KBM-7 (cell line): ENCODE data around the gene KRTAP10-5.
"Not testable (repeated sequence)": the region's sequence is repeated elsewhere in the genome, so short reads cannot be mapped to it uniquely, and the experiment has no call there.

ENCODE experiments used
- DNase-seq: peaks from one replicate; pipeline ENCODE4 v3.0.0-alpha.2; 2015
- in situ Hi-C: fragments of 300-500 bp; cut with MboI; formaldehyde crosslinking; loops from 2 replicates; pipeline ENCODE4 v1.14.3; 2020; ENCODE audit warnings: low sequenced_read_pairs, low pct_unique_long_range_greater_than_20kb, mixed read lengths

Gene KRTAP10-5

DNA sequence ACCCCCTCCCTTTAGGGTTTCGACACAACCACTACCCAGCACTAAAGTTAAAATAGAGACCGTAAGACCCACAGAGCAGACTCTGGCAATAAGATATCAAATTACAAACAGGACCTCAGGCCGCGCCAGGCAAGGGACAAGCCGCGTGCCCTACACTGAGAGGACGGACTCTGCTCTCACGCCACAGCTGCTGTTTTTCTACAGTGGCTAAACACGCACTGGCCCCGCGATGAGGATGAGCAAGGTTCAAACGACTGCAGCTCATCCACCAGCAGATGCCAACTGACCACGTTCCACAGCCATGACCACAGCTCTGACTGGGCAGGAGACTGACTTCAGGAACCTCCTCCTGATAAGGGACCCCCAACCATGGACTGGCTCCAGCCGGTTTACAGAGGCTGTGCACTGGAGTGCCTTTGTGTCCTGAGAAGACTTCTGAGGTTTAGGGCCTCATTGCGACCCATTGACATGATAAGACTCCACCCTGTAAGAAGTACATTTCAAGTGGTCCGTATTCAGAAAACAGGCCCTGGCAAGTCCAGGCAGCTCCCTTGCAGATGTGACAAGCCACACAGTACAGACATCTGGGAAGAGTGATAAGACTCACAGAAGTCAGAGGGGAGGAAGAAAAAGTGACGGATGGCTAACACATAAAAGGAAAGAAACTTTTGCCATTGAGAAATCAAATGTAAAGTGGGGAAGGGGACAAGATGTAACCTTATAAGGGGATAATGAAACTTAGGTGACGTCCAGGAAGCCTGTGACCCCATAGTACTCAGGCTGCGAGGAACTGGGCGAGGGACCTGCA is 13.4 kb upstream of the KRTAP10-5 start:
- DNase-seq = peak; percentile 61
- in situ Hi-C loops = no loop called here

DNA sequence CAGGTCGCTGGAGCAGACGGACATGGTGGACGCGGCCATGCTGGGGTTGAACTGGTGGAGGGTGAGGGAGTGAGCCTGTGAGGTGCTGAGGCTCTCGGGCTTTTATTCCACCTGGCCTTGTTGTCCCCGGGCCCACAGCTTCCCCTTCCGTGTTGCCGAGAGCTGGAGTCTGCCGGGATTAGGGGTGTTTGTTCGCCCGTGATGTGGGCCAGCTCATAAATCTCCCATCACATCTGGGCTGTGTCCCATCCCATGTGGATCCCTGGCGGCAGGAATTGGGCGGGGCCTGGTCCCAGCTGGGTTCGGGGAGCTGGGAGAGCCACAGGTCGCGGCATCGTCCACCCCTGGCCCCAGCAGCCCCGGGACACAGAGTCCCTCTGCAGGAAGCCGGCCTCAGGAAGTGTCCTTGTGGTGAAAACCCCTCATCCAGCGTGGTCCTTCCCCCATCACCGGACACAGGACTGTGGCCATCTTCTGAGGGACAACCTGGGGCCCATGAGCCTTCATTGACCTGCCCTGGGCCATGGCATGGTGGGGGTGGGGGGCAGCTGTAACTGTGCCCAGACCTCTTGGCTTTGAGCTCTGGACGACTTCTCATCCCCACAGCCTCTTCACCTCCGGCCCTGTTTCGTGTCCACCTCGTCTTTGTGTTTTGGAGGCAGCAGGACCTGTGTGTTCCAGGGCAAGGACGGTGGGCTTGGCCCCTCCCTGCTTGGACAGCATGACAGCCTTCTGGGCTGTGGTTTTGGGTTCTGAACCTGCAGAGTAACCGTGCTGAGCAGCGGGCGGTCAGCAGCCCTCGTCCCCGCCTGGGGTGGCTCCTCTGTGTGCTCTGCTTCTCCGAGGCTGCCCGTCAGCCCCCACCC is 12.3 kb upstream of the KRTAP10-5 start, which contains the start of gene KRTAP10-6:
Gene KRTAP10-6, minus strand, starts transcription at position 60 of the 866 bp plus-strand sequence. Its CDS starts 21 bp downstream, at position 39.
- in situ Hi-C loops = no loop called here

DNA sequence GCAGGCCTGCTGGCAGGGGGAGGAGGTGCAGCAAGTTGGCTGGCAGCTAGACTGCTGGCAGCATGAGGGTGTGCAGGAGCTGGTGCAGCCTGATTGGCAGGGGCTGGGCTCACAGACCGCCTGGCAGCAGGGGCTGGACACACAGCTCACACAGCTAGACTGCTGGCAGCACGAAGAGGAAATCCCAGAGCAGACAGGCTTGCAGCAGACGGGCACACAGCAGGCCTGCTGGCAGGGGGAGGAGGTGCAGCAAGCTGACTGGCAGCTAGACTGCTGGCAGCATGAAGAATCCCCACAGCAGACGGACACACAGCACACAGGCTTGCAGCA is 11.4 kb upstream of the KRTAP10-5 start:
- in situ Hi-C loops, DNase-seq: not testable (repeated sequence)

More for the DNA sequence above, 12.3 kb upstream of the KRTAP10-5 start, which contains the start of gene KRTAP10-6:
- no peak for DNase-seq

DNA sequence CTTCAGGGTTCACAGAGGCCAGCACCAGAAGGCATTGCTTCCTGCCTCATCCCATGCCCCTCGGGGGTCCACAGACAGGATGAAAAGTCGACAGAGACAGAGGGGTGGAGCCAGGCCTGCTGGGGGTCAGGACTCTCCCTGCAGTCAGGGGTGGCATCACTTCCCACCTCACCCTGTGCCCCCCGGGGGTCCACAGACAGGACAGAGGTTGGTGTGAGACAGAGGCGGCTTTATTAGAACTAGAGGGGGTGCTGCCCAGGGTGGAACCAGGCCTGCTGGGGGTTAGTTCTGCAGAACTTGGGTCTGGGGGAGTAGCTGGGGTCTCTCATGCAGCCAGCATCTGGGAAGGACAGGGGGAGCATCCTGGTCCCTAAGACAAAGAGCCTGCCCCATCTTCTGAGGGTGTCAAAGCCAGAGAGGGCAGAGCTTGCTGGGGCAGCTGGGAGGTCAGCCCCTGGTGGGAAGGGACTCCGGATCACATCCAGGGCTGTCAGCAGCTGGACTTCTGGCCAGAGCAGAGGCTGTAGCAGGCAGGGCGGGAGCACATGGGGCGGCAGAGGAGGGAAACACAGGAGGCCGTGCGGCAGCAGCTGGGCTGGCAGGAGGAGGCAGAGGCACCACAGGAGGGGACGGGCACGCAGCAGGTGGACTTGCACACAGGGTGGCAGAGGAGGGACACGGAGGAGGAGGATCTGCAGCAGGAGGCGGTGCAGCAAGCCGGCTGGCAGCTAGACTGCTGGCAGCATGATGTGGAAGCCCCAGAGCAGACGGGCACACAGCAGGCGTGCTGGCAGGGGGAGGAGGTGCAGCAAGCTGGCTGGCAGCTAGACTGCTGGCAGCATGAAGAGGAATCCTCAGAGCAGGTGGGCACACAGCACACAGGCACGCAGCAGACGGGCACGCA is 10.7 kb upstream of the KRTAP10-5 start:
- DNase-seq, in situ Hi-C loops: not testable (repeated sequence)

DNA sequence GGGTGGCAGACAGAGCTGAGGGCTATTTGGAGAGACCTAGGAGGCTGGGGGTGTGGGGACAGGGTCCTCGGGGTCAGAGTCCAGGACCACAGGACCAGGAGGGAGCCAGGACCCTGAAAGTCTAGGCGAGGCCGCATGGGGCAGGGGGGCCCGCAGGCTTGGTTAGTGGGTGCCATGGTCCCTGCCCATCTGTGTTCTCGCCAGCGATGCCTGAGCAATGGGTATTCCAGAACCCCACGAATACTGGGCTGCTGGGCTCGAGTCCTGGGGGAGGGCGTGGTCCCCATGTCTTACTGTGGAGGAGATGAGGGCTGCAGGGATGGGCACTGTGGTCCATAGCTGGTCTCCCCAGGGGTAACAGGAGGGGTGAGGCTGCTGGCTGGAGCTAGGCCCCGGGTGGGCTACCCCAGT is 9.9 kb upstream of the KRTAP10-5 start:
- in situ Hi-C loops = no loop called here
- no peak for DNase-seq

- in situ Hi-C loops = no loop called here
- DNase-seq = no peak
These were observed 9.3 kb upstream of the KRTAP10-5 start for GRCh38 chr21:44589586-44590305.

- in situ Hi-C loops = no loop called here
- no peak for DNase-seq
These were observed 8.7 kb upstream of the KRTAP10-5 start for GRCh38 chr21:44589094-44589493.

DNA sequence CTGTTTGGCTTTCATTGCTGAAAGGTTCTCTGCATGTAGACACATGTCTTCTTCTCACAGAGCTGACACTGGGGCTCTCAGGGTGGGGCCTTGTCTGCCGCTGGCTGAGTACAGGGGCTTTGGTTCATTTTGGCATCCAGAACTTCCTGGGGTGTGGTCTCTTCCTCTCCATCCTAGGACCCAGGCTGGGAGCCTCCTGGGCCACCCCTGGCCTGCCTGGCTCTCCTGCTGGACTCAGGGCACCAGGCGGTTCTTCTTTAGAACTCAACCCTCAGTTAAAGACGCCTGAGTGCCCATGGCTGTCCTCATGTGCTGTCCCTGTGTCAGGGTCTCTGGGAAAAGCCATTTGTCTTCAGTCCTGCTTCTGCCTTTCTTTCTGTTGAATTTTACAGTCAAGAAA is 5.5 kb upstream of the KRTAP10-5 start:
- in situ Hi-C loops = no loop called here
- DNase-seq = no peak

DNA sequence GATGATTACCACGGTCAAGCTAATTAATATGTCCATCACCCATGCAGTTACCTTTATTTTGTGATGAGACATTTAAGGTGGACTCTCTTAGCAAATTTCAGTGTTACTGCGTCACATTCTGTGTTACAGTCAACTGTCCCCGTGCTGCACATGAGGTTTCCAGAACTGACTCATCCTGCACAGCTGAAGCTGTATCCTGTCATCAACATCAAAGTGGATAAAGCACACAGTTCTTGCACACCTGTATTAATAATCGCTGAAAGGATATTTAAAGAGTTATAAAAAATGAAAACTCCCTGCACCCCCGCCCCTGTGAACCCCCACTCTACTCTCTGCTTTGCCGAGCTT is 3.4 kb upstream of the KRTAP10-5 start:
- in situ Hi-C loops = no loop called here

GRCh38 chr21:44583089-44583799 is 2.8 kb upstream of the KRTAP10-5 start:
- no peak for DNase-seq
- in situ Hi-C loops = no loop called here

More for the DNA sequence above, 3.4 kb upstream of the KRTAP10-5 start:
- no peak for DNase-seq

DNA sequence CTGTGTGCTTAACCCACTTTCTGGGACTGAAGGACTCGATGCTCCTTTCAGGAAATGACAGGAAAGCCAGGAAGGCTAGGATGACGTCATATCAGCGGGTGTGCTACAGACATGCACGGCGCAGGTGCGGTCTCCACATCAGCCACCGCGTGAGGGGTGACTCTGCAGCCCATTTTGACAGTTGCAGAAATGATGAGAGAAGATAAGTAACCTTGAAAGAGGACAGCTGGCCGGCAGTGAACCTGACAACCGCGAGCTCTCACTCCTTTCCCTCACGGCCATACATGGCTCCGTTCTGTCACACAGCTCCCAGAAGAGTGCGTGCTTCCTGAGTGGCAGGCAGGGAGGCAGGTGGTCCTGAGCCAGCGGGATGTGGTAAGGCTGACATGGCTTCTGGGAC is 1.7 kb upstream of the KRTAP10-5 start:
- in situ Hi-C loops = no loop called here
- no peak for DNase-seq

DNA sequence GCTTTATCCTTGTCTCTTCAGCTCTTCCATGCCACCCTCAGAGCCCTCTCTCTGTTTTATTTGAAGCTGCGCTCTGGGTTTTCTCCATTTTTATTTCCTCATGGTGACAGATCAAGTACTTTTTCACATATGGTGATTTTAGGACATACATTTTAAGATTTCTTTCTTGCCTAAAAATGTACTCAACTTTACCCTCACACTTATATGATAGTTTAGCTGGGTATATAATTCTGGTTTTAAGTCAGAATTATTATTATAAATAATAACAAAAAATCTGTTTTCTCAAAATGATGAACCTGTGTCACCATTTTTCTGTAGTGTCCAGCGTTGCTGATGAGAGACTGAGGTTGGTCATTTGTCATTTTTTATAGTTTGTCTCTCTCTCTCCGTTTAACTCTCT is 754 bp upstream of the KRTAP10-5 start:
- DNase-seq = no peak
- in situ Hi-C loops = no loop called here

GRCh38 chr21:44579833-44580144 is 615 bp downstream of the KRTAP10-5 start:
- no peak for DNase-seq
- in situ Hi-C loops = no loop called here

DNA sequence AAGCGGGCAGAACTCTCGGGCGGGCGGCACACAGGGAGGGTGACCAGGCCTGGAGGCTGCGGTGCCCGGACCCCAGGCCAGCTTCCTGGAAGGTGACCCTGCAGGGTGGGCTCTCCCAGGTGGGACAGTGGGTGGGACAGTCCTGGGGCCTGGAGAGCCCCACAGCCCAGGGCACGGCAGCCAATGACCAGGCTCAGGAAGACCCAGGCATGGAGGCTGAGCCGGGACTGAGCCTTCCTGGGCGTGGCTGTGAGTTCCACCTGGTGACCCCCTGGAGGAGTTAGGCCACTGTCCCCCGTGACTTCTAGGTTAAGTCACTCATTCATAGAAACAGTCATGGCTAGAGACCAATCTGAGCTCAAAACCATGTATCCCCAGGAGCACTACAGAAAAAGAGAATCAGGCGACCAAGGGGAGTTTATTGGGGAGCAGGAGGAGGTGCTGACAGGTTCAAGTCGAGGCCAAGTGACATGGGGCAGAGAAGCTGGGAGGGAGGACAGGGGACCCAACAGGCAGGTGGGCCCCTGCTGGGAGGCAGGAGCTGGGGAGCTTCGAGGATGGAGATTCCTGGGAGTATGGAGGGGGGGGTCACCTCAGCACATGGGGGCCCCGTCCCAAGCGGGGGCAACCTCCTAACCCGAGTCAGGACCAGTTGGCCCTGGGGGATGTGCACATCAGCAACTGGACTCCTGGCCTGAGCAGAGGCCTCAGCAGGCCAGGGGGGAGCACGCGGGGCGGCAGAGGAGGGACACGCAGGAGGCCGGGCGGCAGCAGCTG is 1.2 kb downstream of the KRTAP10-5 start:
- in situ Hi-C loops = no loop called here
- DNase-seq = no peak

DNA sequence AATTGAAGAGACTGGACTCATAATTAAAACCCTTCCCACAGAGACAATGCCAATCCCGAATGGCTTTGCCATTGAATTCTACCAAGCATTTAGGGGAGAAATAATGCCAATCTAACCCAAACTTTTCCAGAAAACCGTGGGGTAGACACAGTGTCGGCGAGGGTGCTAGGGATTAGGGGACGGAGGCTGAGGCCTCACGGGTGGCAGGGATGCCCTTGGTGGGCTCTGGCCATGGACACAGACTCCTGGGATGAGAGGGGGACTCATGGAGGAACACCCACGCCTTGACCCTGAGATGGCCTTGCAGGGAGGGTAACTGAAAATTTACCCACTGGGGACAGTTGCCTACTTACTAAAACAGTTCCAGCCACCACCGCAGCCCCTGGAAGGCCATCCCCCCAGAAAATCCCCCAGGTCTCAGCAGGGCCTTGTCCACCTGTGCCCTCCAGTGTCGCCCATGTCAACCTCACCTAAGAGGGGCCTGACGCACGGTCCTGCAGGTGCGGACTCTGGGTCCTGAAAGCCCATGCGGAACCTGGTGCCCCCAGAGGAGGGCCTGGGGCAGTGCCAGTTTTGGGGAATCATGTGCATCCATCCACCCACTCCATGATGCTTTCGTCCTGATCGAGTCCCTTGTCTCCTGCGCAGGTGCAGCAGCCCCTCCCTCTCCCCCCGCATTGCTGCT is 1.9 kb downstream of the KRTAP10-5 start:
- in situ Hi-C loops = no loop called here
- DNase-seq = no peak

DNA sequence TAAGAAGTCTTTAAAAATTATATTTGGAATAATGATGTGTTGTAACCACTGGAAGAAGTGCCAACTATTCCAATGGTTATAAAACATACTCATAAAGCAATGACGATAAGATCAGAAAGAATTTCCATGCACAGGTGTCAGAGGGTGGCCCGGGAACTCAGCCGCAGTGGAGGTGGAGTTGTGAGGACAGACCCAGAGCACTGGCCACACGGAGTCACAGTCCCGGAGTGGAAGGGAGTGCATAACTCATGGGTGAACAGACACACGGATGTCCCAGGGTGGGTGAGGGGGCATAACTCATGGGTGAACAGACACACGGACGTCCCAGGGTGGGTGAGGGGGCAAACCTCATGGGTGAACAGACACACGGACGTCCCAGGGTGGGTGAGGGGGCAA is 4.4 kb downstream of the KRTAP10-5 start:
- DNase-seq = no peak
- in situ Hi-C loops = no loop called here
